ENCODE measurements around the gene NFIB. TPM values are rescaled to one million over a fixed set of nuclear protein-coding genes. Genes with fewer than 3 reads are reported as not detected.

Gene NFIB
- total RNA-seq, 1 donor from 2014 or later, result 11.6 TPM

DNA sequence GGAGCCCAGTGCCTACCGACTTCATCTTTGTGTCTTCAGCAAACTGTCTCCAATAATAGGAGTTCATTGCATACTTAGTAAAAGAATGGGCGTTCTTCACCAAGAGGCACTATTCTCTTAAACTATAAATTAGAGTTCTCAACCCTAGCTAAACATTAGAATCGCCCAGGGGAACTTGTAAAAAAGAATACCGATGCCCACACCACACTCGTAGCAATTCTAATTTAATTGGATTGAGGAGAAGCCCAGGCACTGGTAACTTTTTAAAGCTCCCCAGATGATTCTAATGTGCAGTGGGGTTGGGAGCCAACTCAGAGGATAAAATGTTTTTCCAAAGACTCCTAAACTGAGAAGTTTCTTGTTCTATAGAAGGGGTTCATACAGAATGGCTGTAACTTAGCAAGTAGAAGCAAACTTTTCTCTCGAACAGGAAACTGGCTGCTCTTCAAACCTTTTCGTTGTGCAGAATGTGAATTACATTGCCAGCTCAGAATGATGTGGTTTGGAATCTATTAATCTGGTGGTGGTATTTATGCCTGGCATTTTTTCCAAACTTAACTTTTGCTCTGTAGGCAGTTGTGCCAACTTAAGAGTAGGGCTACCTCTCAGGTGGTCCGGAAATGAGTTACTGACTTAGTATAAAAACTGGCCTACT lies 26.4 kb upstream of the NFIB start:
- FAIRE-seq, result no peak
- H3K27me3 ChIP-seq (ENCODE audit: control insufficient read depth, insufficient read depth, low read length), result peaks cover 2% of the 10 kb centered on the region
- TF ChIP-seq, protein P1, sequence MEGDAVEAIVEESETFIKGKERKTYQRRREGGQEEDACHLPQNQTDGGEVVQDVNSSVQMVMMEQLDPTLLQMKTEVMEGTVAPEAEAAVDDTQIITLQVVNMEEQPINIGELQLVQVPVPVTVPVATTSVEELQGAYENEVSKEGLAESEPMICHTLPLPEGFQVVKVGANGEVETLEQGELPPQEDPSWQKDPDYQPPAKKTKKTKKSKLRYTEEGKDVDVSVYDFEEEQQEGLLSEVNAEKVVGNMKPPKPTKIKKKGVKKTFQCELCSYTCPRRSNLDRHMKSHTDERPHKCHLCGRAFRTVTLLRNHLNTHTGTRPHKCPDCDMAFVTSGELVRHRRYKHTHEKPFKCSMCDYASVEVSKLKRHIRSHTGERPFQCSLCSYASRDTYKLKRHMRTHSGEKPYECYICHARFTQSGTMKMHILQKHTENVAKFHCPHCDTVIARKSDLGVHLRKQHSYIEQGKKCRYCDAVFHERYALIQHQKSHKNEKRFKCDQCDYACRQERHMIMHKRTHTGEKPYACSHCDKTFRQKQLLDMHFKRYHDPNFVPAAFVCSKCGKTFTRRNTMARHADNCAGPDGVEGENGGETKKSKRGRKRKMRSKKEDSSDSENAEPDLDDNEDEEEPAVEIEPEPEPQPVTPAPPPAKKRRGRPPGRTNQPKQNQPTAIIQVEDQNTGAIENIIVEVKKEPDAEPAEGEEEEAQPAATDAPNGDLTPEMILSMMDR (IDR thresholded peaks at IDR 0.05; ENCODE audit: insufficient read depth, low read length, severe bottlenecking), result no peak

DNA sequence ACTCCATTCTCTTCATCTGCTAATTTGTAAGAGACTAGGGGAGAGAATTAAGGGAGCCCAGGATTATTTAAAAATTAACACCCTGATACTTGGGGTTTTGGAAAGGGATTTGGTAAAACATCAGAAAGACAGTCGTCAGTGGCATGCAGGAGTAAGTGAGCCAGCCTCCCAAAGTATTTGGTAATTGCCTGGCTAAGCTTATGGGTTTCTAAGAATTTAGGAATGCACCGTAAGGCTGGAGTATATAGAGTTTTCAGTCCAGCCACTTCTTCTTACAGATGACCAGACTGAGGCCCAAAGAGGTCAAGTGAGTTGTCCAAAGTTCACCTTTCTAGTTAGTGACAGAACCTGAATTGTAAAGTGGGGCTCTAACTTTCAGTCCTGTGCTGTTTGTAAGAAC lies 25.8 kb upstream of the NFIB start:
- H3K4me3 ChIP-seq (ENCODE audit: low read depth, low read length), result no peak overlapping the region
- peaks cover 2% of the 10 kb centered on the region for H3K27me3 ChIP-seq (ENCODE audit: control insufficient read depth, insufficient read depth, low read length)
- FAIRE-seq, result no peak
- no peaks in the 10 kb centered on the region for H3K36me3 ChIP-seq (ENCODE audit: control insufficient read depth, insufficient read depth, low read length)
- TF ChIP-seq, protein P1 (IDR thresholded peaks at IDR 0.05; ENCODE audit: insufficient read depth, low read length, severe bottlenecking), result no peak
- no peak for DNase-seq (ENCODE audit: low read depth)

More for the DNA sequence above, 26.4 kb upstream of the NFIB start:
- no peaks in the 10 kb centered on the region for H3K36me3 ChIP-seq (ENCODE audit: control insufficient read depth, insufficient read depth, low read length)
- DNase-seq (ENCODE audit: low read depth), result no peak
- H3K4me3 ChIP-seq (ENCODE audit: low read depth, low read length), result no peak overlapping the region

DNA sequence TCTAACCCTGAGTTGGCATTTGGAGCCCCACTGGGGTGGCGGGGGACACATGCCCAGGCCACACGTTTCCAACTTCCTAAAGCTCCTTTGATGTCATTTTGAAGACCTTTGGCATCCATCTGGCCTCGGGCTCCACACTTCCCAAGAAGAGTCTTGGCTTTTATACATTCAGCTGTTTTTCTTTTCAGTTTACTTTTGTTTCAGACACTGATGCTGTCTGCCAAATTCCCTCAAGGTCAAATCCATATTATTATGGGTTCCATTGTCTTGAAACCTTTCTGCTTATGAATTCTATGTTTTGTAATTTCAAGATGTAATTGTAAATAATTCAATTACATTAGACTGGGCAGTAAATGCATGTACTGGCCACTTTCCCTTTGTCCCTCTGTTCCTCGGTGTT lies 23.7 kb upstream of the NFIB start:
- FAIRE-seq (no peak), DNase-seq (ENCODE audit: low read depth) (no peak)
- no peaks in the 10 kb centered on the region for H3K27me3 ChIP-seq (ENCODE audit: control insufficient read depth, insufficient read depth, low read length)
- TF ChIP-seq, protein P1 (IDR thresholded peaks at IDR 0.05; ENCODE audit: insufficient read depth, low read length, severe bottlenecking), result no peak
- no peak overlapping the region for H3K4me3 ChIP-seq (ENCODE audit: low read depth, low read length)
- no peaks in the 10 kb centered on the region for H3K36me3 ChIP-seq (ENCODE audit: control insufficient read depth, insufficient read depth, low read length)

DNA sequence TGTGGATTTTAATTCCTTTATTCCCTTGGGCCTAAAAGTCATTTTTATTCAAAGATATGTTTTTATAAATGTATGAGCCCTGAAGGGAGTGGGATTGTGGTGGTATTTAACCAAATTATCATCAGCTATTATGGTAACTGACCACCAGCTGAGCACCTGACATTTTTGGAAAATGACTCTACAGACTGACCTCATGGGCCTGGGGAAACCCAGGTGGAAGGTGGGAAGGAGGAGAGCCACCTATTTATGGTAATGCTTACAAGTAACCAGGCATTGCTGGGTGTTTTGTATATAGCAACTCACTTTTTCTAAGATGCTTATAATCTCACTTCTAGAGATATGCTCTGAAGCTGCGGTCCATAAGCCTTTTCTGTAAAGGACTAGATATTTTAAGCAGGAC lies 22.3 kb upstream of the NFIB start:
- DNase-seq (ENCODE audit: low read depth) (no peak), FAIRE-seq (no peak)
- Histone ChIP-seq H3K36me3 (ENCODE audit: control insufficient read depth, insufficient read depth, low read length) (no peaks in the 10 kb centered on the region), H3K4me3 (ENCODE audit: low read depth, low read length) (no peak overlapping the region), H3K27me3 (ENCODE audit: control insufficient read depth, insufficient read depth, low read length) (no peaks in the 10 kb centered on the region)
- TF ChIP-seq, protein P1 (IDR thresholded peaks at IDR 0.05; ENCODE audit: insufficient read depth, low read length, severe bottlenecking), result no peak

DNA sequence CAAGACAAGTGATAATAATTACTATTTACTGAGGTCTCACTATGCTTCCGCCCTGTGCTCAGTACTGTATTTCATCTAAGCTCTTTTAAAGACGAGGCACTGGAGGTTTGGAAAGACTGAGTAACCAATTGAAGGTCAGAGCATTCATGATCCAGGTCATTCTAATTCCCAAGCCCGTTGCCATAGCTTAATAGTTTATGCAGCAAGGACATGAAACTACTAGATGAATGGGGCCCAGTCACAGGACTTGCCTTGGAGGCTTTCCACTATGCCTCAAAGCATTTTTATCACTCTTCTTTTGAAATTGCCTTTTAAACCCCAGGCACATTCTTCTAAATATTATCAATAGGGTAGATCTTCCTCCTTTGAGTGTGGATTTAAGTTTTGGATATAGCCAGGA lies 17.2 kb upstream of the NFIB start:
- DNase-seq (ENCODE audit: low read depth) (no peak), FAIRE-seq (no peak)
- no peaks in the 10 kb centered on the region for H3K27me3 ChIP-seq (ENCODE audit: control insufficient read depth, insufficient read depth, low read length)
- TF ChIP-seq, protein P1 (IDR thresholded peaks at IDR 0.05; ENCODE audit: insufficient read depth, low read length, severe bottlenecking), result no peak
- H3K4me3 ChIP-seq (ENCODE audit: low read depth, low read length), result no peak overlapping the region
- no peaks in the 10 kb centered on the region for H3K36me3 ChIP-seq (ENCODE audit: control insufficient read depth, insufficient read depth, low read length)

DNA sequence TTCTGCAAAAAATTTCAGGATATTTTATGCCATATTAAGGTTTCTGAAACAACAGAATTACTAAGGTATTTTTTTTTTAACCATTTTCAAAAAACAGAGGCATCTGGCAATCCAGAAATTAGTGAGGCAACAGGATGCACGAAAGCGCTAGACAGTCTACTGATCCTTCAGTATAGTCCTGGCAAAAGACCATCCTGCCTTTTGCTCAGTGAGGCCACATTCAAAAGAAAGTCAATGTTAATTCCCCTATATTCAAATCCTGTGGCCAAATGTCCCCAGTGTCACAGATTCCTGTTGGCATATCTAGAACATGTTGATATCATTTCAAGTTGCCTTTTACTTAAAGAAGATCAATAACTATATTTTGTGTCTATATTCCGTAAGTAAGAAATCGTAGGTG lies 13.1 kb upstream of the NFIB start:
- Histone ChIP-seq H3K27me3 (ENCODE audit: control insufficient read depth, insufficient read depth, low read length) (no peaks in the 10 kb centered on the region), H3K4me3 (ENCODE audit: low read depth, low read length) (no peak overlapping the region), H3K36me3 (ENCODE audit: control insufficient read depth, insufficient read depth, low read length) (no peaks in the 10 kb centered on the region)
- FAIRE-seq (no peak), DNase-seq (ENCODE audit: low read depth) (no peak)
- TF ChIP-seq, protein P1 (IDR thresholded peaks at IDR 0.05; ENCODE audit: insufficient read depth, low read length, severe bottlenecking), result no peak

Measured in bronchial epithelial cell (primary cell).